NB4 (cell line): ENCODE data around the gene SLIT1.

Experiments
- DNase-seq: peaks from one replicate; pipeline ENCODE4 v3.0.0; 2010; ENCODE audit warnings: low read depth
- H3K4me3 ChIP-seq: one replicate; pipeline ENCODE4 v1.5.1; 2011; ENCODE audit warnings: mild to moderate bottlenecking, low read depth, low read length, moderate library complexity
- MAX ChIP-seq: IDR thresholded peaks from 2 replicates; pipeline ENCODE4 v1.6.1; 2011; ENCODE audit warnings: low read depth, low read length
- MYC ChIP-seq: IDR thresholded peaks from 2 replicates; pipeline ENCODE4 v1.6.1; 2011; ENCODE audit warnings: low read depth, low read length
- POLR2A ChIP-seq: IDR thresholded peaks from 2 replicates; pipeline ENCODE4 v1.6.1; 2011; ENCODE audit warnings: mild to moderate bottlenecking; ENCODE audit not compliant: insufficient read length; ENCODE audit errors: extremely low read depth
- TF ChIP-seq, protein P1 (sequence below): IDR thresholded peaks from one replicate; pipeline ENCODE4 v1.5.1; 2012; ENCODE audit warnings: low read depth, low read length

Gene SLIT1

GRCh38 chr10:97071496-97071895 is 114.3 kb downstream of the SLIT1 start:
- no peak for DNase-seq
- no peak overlapping the region for H3K4me3 ChIP-seq
- TF ChIP-seq MYC (no peak), MAX (no peak), POLR2A (no peak)
- TF ChIP-seq, protein P1, sequence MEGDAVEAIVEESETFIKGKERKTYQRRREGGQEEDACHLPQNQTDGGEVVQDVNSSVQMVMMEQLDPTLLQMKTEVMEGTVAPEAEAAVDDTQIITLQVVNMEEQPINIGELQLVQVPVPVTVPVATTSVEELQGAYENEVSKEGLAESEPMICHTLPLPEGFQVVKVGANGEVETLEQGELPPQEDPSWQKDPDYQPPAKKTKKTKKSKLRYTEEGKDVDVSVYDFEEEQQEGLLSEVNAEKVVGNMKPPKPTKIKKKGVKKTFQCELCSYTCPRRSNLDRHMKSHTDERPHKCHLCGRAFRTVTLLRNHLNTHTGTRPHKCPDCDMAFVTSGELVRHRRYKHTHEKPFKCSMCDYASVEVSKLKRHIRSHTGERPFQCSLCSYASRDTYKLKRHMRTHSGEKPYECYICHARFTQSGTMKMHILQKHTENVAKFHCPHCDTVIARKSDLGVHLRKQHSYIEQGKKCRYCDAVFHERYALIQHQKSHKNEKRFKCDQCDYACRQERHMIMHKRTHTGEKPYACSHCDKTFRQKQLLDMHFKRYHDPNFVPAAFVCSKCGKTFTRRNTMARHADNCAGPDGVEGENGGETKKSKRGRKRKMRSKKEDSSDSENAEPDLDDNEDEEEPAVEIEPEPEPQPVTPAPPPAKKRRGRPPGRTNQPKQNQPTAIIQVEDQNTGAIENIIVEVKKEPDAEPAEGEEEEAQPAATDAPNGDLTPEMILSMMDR, result no peak

- no peak overlapping the region for H3K4me3 ChIP-seq
- peak; percentile 89 for DNase-seq
These were observed 116.0 kb downstream of the SLIT1 start for GRCh38 chr10:97069576-97070362.

DNA sequence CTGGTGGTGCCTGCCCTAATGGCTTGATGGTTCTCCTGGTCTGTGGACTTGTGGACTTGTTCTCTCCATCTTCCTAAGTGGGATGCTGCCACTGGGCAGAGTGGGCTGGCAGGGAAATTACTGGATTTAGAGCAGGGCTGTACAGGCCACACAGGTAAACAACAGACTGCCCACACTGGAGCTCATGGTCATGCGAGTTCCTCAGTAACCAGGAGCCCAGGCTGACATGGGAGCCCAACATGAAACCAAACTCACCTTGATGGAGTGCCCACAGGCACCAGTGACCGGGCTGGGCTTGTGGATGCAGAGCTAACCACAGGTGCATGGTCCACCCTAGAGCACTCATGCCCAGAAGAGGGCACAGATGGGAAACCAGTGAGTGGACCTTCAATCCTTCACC is 116.7 kb downstream of the SLIT1 start:
- TF ChIP-seq POLR2A (no peak), MYC (no peak), MAX (no peak)
- TF ChIP-seq, protein P1, result no peak

More at GRCh38 chr10:97069576-97070362, 116.0 kb downstream of the SLIT1 start:
- TF ChIP-seq MAX (no peak), POLR2A (no peak), MYC (0 out of 2 replicates have a peak, but pooled peaks have one; percentile 5)

DNA sequence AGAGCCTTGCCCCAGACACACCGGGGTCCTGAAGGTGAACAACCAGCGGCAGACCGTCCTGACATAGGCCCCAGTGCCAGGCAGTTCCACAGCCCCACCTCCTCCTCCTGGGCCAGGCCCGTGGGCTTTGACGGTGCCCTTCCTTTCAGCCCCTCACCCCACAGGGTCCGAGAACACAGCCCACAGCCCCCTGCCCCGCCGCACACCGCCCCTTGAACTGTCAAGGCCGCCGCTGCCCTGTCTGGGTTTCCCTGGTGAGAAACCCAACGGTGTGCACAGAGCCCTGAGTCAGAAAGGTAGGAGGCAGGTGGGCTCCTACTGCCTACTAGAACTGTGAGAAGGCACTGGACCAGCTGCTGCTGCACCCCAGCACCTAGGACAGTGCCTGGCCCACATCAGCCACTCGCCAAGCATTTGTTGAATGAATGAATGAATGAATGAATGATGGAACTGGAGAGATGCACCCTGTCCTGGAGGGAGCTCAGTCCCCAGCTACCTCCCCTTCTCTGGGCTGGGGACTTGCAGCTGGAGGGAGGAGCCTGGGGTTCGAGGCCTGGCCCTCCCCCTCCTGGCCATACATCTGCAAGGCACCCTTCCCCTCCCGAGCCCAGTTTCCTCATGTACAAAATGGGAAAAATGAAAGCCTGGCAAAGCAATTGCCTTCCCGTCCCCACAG is 117.9 kb downstream of the SLIT1 start:
- DNase-seq, result peak; percentile 23

More for the DNA sequence above, 116.7 kb downstream of the SLIT1 start:
- H3K4me3 ChIP-seq, result no peak overlapping the region
- no peak for DNase-seq

GRCh38 chr10:97066877-97067555 is 118.7 kb downstream of the SLIT1 start:
- no peak overlapping the region for H3K4me3 ChIP-seq
- TF ChIP-seq MYC, result no peak
- TF ChIP-seq, protein P1, result no peak
- no peak for TF ChIP-seq MAX
- TF ChIP-seq POLR2A, result no peak
- no peak for DNase-seq

More for the DNA sequence above, 117.9 kb downstream of the SLIT1 start:
- no peak overlapping the region for H3K4me3 ChIP-seq
- no peak for TF ChIP-seq MYC
- TF ChIP-seq, protein P1, result no peak
- TF ChIP-seq MAX, result no peak
- TF ChIP-seq POLR2A, result no peak
